HTERT RPE-1 (cell line): ENCODE measurements around the gene TCHH.
"Not testable (repeated sequence)": the region's sequence is repeated elsewhere in the genome, so short reads cannot be mapped to it uniquely, and the experiment has no call there.

Source experiments
- in situ Hi-C: fragments of 300-500 bp; cut with MboI; formaldehyde crosslinking; loops from 4 replicates; pipeline ENCODE4 v1.14.3; 2020; ENCODE audit warnings: low sequenced_read_pairs

TCHH gene

GRCh38 chr1:152112885-152113432 lies 2.3 kb downstream of the TCHH start:
- in situ Hi-C loops, result no loop called here

- in situ Hi-C loops, result no loop called here
Observed at GRCh38 chr1:152112101-152112884, 3.0 kb downstream of the TCHH start.

GRCh38 chr1:152111515-152111968 lies 3.7 kb downstream of the TCHH start:
- in situ Hi-C loops, result no loop called here

- in situ Hi-C loops, result no loop called here
Observed at GRCh38 chr1:152110860-152111514, 4.3 kb downstream of the TCHH start.

GRCh38 chr1:152110365-152110859 lies 4.8 kb downstream of the TCHH start:
- in situ Hi-C loops, result no loop called here

GRCh38 chr1:152109998-152110294 lies 5.3 kb downstream of the TCHH start:
- in situ Hi-C loops, result no loop called here

- in situ Hi-C loops, result no loop called here
Observed at GRCh38 chr1:152109231-152109997, 5.8 kb downstream of the TCHH start.

GRCh38 chr1:152108882-152109222 lies 6.4 kb downstream of the TCHH start:
- in situ Hi-C loops, result no loop called here

GRCh38 chr1:152107984-152108881 lies 7.0 kb downstream of the TCHH start:
- in situ Hi-C loops, result no loop called here

GRCh38 chr1:152107031-152107983 lies 7.9 kb downstream of the TCHH start:
- in situ Hi-C loops, result no loop called here

GRCh38 chr1:152104854-152105253 lies 10.4 kb downstream of the TCHH start:
- in situ Hi-C loops, result no loop called here

GRCh38 chr1:152096931-152097330 lies 18.3 kb downstream of the TCHH start:
- in situ Hi-C loops, result no loop called here

- in situ Hi-C loops, result no loop called here
Observed at GRCh38 chr1:152089014-152089674, 26.1 kb downstream of the TCHH start, which contains the start of gene TCHHL1. TCHHL1 (minus strand) TSS chr1:152089064; CDS start chr1:152088143, 921 bp downstream.

- in situ Hi-C loops, result no loop called here
Observed at GRCh38 chr1:152086760-152087159, 28.5 kb downstream of the TCHH start.

GRCh38 chr1:152084853-152085252 lies 30.4 kb downstream of the TCHH start:
- in situ Hi-C loops, result no loop called here

GRCh38 chr1:152081026-152081425 lies 34.2 kb downstream of the TCHH start:
- in situ Hi-C loops, result not testable (repeated sequence)

- in situ Hi-C loops, result not testable (repeated sequence)
Observed at GRCh38 chr1:152080494-152080893, 34.8 kb downstream of the TCHH start.

- in situ Hi-C loops, result no loop called here
Observed at GRCh38 chr1:152078831-152079441, 36.3 kb downstream of the TCHH start.
